Myocyte (in vitro differentiated cells): Measurements from ENCODE around the gene MPG. TPM values are rescaled to one million over a fixed set of nuclear protein-coding genes. Genes with fewer than 3 reads are reported as not detected.

Experiments used
- total RNA-seq: library from RNA; depleted of rRNA; stranded (reverse); fragments of >200 nt; gene quantifications from 2 replicates; pipeline ENCODE4 v1.2.3, GENCODE V29; 2014

Gene MPG
- total RNA-seq, 1 donor from 2014 or later, result 168 TPM

Other genes with a start within 250 kb of the MPG start
- gene POLR3K, start 24.6 kb upstream of the MPG start, total RNA-seq, result 3.3 and 3.8 TPM in 2 replicates
- 16.9 and 24.1 TPM in 2 replicates for gene SNRNP25, start 24.4 kb upstream of the MPG start, total RNA-seq
- 92.1 and 103 TPM in 2 replicates for gene RHBDF1, start 5.6 kb upstream of the MPG start, total RNA-seq
- 10.4 and 11.2 TPM in 2 replicates for gene NPRL3, start 60.4 kb downstream of the MPG start, total RNA-seq
- not detected in 2 replicates for gene HBZ, start 74.4 kb downstream of the MPG start, total RNA-seq
- not detected in 2 replicates for gene HBM, start 87.8 kb downstream of the MPG start, total RNA-seq
- not detected in 2 replicates for gene HBA2, start 94.7 kb downstream of the MPG start, total RNA-seq
- gene HBA1, start 98.5 kb downstream of the MPG start, total RNA-seq, result 0.83 TPM in 1 of 2 replicates, not detected in the other
- gene HBQ1, start 102.2 kb downstream of the MPG start, total RNA-seq, result not detected in 2 replicates
- gene LUC7L, start 151.2 kb downstream of the MPG start, total RNA-seq, result 105 and 106 TPM in 2 replicates
- gene FAM234A, start 156.6 kb downstream of the MPG start, total RNA-seq, result 162 and 222 TPM in 2 replicates
- 2.3 and 4.0 TPM in 2 replicates for gene RGS11, start 197.7 kb downstream of the MPG start, total RNA-seq
- gene ARHGDIG, start 202.4 kb downstream of the MPG start, total RNA-seq, result 0.48 TPM in 1 of 2 replicates, not detected in the other
- 0.31 and 0.78 TPM in 2 replicates for gene PDIA2, start 204.9 kb downstream of the MPG start, total RNA-seq